ENCODE results near the gene MBD3. TPM values are rescaled to one million over a fixed set of nuclear protein-coding genes. Genes with fewer than 3 reads are reported as not detected.

Gene MBD3
- total and polyA plus RNA-seq, 5 donors from 2014 or later = 4.8 to 39.7 (median 5.8) TPM

DNA sequence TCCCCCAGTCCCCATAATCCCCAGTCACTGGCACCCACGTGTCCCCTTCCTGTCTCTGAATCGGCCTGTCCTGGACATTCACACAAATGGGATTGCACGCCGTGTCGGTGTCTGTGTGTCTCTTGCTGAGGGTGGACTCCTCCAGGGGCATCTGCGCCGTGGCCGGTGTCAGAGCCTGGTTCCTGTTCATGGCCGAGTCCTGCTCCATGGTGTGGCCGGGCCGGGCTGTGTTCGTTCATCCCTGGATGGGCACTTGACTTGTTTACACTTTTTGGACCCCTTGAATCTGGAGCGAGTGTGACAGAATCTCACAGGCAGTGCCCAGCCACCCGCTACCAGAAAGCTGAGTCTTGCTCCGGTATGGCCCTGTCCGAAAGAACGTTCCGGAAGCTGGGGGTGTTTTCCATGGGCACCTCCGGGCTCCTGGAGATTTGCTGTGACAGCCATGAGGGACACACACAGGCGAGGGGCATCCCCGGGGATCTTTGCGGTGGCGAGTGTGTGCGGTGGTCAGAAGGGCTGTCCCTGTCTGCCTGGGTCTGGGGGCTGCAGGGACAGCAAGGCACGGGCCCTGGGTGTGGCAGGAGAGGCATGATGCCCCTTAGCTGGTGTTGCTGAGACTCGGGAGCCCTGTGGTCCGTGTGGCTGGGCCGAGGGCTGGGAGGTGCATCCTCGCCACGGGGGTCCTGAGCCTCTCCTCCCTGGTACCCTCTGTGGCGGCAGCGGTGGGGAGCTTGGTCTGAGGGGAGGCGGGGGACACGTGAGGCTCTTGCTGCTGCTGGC, 18.1 kb downstream of the MBD3 start:
- Histone ChIP-seq H3K36me3 (ENCODE audit: control insufficient read depth, insufficient read depth, low read length) (peaks cover 3% of the 10 kb centered on the region), H3K9me3 (ENCODE audit: control insufficient read depth in 2 of 2, low read length in 2 of 2) (no peaks in the 10 kb centered on the region), H3K4me3 (ENCODE audit: low read depth, low read length) (no peak overlapping the region), H3K27ac (ENCODE audit: insufficient read depth, low read length, poor library complexity, severe bottlenecking) (no peak overlapping the region), H3K4me1 (ENCODE audit: control insufficient read depth, insufficient read depth, low read length, poor library complexity, severe bottlenecking) (no peaks in the 10 kb centered on the region), H3K27me3 (ENCODE audit: control insufficient read depth, insufficient read depth, low read length) (no peaks in the 10 kb centered on the region)
- no peak overlapping the region for H3K4me3 Mint-ChIP-seq
- H3K27ac Mint-ChIP-seq = peak overlapping the region in 1 of 3 donors; percentile 7
- DNase-seq = no peak
- H3K27me3 Mint-ChIP-seq = peaks cover 10% of the 10 kb centered on the region
- H3K9me3 Mint-ChIP-seq = peaks cover 0 to 2% (median 0%) of the 10 kb centered on the region in 7 donors
- H3K36me3 Mint-ChIP-seq = peaks cover 3% of the 10 kb centered on the region
- peaks cover 0 to 4% (median 1%) of the 10 kb centered on the region in 4 donors for H3K4me1 Mint-ChIP-seq
- ATAC-seq (ENCODE audit: low read depth in 2 of 2) = no peak

DNA sequence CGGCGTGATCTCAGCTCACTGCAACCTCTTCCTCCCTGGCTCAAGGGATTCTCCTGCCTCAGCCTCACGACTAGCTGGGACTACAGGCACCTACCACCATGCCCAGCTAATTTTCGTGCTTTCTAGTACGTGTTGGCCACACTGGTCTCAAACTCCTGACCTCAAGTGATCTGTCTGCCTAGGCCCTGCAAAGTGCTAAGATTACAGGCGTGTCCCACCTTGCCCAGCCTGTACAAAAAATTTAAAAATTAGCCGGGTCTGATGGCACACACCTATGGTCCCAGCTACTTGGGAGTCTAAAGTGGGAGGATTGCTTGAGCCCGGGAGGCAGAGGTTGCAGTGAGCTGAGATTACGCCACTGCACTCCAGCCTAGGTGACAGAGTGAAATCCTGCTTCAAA, 19.9 kb downstream of the MBD3 start:
- H3K27ac Mint-ChIP-seq = no peak overlapping the region
- DNase-seq = no peak
- Histone ChIP-seq H3K27me3 (ENCODE audit: control insufficient read depth, insufficient read depth, low read length) (no peaks in the 10 kb centered on the region), H3K27ac (ENCODE audit: insufficient read depth, low read length, poor library complexity, severe bottlenecking) (no peak overlapping the region), H3K9me3 (ENCODE audit: control insufficient read depth in 2 of 2, low read length in 2 of 2) (no peaks in the 10 kb centered on the region), H3K4me3 (ENCODE audit: low read depth, low read length) (no peak overlapping the region), H3K36me3 (ENCODE audit: control insufficient read depth, insufficient read depth, low read length) (no peaks in the 10 kb centered on the region), H3K4me1 (ENCODE audit: control insufficient read depth, insufficient read depth, low read length, poor library complexity, severe bottlenecking) (peaks cover 5% of the 10 kb centered on the region)
- no peak for ATAC-seq (ENCODE audit: low read depth in 2 of 2)
- peaks cover 3% of the 10 kb centered on the region for H3K36me3 Mint-ChIP-seq
- H3K4me1 Mint-ChIP-seq = peaks cover 0 to 4% (median 1%) of the 10 kb centered on the region in 4 donors
- H3K27me3 Mint-ChIP-seq = peaks cover 18% of the 10 kb centered on the region
- H3K4me3 Mint-ChIP-seq = no peak overlapping the region
- peaks cover 0 to 2% (median 0%) of the 10 kb centered on the region in 7 donors for H3K9me3 Mint-ChIP-seq

DNA sequence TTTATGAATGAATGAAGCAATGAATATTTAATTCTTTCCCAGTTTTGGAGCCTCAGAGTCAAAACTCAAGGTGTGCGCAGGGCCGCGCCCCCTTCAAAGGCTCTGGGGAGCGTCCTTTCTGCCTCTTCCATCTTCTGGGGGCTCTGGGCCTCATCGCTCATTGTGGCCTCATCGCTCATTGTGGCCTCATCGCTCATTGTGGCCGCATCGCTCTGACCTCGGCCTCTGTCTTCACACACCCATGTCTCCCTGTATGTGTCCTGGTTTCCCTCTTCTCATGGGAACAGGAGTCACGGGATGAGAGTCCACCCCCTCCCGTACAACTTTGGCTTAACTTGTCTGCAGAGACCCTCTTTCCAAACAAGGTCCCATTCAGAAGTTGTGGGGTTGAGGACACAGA, 21.3 kb downstream of the MBD3 start:
- H3K9me3 ChIP-seq (ENCODE audit: control insufficient read depth in 2 of 2, low read length in 2 of 2) = no peaks in the 10 kb centered on the region
- Mint-ChIP-seq H3K4me3 (peak overlapping the region in 2 of 4 donors; percentile 15 to 52), H3K27me3 (peaks cover 18% of the 10 kb centered on the region), H3K4me1 (peaks cover 0 to 2% (median 1%) of the 10 kb centered on the region in 4 donors), H3K9me3 (peaks cover 0 to 2% (median 0%) of the 10 kb centered on the region in 7 donors), H3K27ac (peak overlapping the region in 1 of 3 donors; percentile 69), H3K36me3 (peaks cover 3% of the 10 kb centered on the region)
- H3K27me3 ChIP-seq (ENCODE audit: control insufficient read depth, insufficient read depth, low read length) = no peaks in the 10 kb centered on the region
- no peak overlapping the region for H3K4me3 ChIP-seq (ENCODE audit: low read depth, low read length)
- ATAC-seq (ENCODE audit: low read depth in 2 of 2) (no peak), DNase-seq (no peak)
- H3K36me3 ChIP-seq (ENCODE audit: control insufficient read depth, insufficient read depth, low read length) = no peaks in the 10 kb centered on the region
- no peak overlapping the region for H3K27ac ChIP-seq (ENCODE audit: insufficient read depth, low read length, poor library complexity, severe bottlenecking)
- H3K4me1 ChIP-seq (ENCODE audit: control insufficient read depth, insufficient read depth, low read length, poor library complexity, severe bottlenecking) = peaks cover 9% of the 10 kb centered on the region

DNA sequence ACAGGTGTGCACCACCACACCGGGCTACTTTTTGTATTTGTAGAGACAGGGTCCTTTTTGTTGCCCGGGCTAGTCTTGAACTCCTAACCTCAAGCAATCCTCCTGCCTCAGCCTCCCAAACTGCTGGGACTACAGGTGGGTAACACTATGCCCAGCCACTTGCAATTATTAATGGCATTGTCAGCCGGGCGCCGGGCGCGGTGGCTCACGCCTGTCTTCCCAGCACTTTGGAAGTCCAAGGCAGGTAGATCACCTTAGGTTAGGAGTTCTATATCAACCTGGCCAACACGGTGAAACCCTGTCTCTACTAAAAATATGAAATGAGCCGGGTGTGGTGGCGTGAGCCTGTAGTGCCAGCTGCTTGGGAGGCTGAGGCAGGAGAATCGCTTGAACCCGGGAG, 21.8 kb downstream of the MBD3 start:
- Histone ChIP-seq H3K27ac (ENCODE audit: insufficient read depth, low read length, poor library complexity, severe bottlenecking) (no peak overlapping the region), H3K27me3 (ENCODE audit: control insufficient read depth, insufficient read depth, low read length) (no peaks in the 10 kb centered on the region), H3K4me3 (ENCODE audit: low read depth, low read length) (no peak overlapping the region), H3K9me3 (ENCODE audit: control insufficient read depth in 2 of 2, low read length in 2 of 2) (no peaks in the 10 kb centered on the region), H3K36me3 (ENCODE audit: control insufficient read depth, insufficient read depth, low read length) (no peaks in the 10 kb centered on the region), H3K4me1 (ENCODE audit: control insufficient read depth, insufficient read depth, low read length, poor library complexity, severe bottlenecking) (peaks cover 9% of the 10 kb centered on the region)
- peaks cover 18% of the 10 kb centered on the region for H3K27me3 Mint-ChIP-seq
- no peak for ATAC-seq (ENCODE audit: low read depth in 2 of 2)
- H3K36me3 Mint-ChIP-seq = peaks cover 2% of the 10 kb centered on the region
- H3K4me1 Mint-ChIP-seq = peaks cover 0 to 2% (median under 1%) of the 10 kb centered on the region in 4 donors
- peak overlapping the region in 1 of 4 donors; percentile 76 for H3K4me3 Mint-ChIP-seq
- H3K27ac Mint-ChIP-seq = peak overlapping the region in 2 of 3 donors; percentile 65 to 69
- no peak for DNase-seq
- H3K9me3 Mint-ChIP-seq = peaks cover 0 to 2% (median 0%) of the 10 kb centered on the region in 7 donors

DNA sequence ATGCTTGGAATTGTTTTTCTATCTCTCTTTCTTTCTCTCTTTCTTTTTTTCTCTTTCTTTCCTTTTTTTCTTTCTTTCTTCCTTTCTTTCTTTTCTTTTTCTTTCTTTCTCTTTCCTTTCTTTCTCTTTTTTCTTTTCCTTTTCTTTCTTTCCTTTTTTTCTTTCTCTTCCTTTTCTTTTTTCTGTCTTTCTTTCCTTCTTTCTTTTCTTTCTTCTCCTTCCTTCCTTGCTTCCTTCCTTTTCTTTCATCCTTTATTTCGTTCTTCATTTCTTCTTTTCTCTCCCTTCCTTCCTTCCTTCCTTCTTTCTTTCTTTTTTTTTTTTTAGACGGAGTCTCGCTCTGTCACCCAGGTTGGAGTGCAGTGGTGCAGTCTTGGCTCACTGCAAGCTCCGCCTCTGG, 22.7 kb downstream of the MBD3 start:
- ATAC-seq (ENCODE audit: low read depth in 2 of 2) (no peak), DNase-seq (no peak)
- no peaks in the 10 kb centered on the region for H3K9me3 ChIP-seq (ENCODE audit: control insufficient read depth in 2 of 2, low read length in 2 of 2)
- no peaks in the 10 kb centered on the region for H3K27me3 ChIP-seq (ENCODE audit: control insufficient read depth, insufficient read depth, low read length)
- H3K4me1 Mint-ChIP-seq = peaks cover 0 to 2% (median under 1%) of the 10 kb centered on the region in 4 donors
- no peaks in the 10 kb centered on the region for H3K36me3 Mint-ChIP-seq
- peaks cover 18% of the 10 kb centered on the region for H3K27me3 Mint-ChIP-seq
- peaks cover 9% of the 10 kb centered on the region for H3K4me1 ChIP-seq (ENCODE audit: control insufficient read depth, insufficient read depth, low read length, poor library complexity, severe bottlenecking)
- peaks cover 0 to 2% (median 0%) of the 10 kb centered on the region in 7 donors for H3K9me3 Mint-ChIP-seq
- H3K27ac ChIP-seq (ENCODE audit: insufficient read depth, low read length, poor library complexity, severe bottlenecking) = no peak overlapping the region
- peak overlapping the region in 3 of 4 donors; percentile 61 to 77 (median 76) for H3K4me3 Mint-ChIP-seq
- no peaks in the 10 kb centered on the region for H3K36me3 ChIP-seq (ENCODE audit: control insufficient read depth, insufficient read depth, low read length)
- no peak overlapping the region for H3K4me3 ChIP-seq (ENCODE audit: low read depth, low read length)
- H3K27ac Mint-ChIP-seq = peak overlapping the region in 2 of 3 donors; percentile 55 to 69

DNA sequence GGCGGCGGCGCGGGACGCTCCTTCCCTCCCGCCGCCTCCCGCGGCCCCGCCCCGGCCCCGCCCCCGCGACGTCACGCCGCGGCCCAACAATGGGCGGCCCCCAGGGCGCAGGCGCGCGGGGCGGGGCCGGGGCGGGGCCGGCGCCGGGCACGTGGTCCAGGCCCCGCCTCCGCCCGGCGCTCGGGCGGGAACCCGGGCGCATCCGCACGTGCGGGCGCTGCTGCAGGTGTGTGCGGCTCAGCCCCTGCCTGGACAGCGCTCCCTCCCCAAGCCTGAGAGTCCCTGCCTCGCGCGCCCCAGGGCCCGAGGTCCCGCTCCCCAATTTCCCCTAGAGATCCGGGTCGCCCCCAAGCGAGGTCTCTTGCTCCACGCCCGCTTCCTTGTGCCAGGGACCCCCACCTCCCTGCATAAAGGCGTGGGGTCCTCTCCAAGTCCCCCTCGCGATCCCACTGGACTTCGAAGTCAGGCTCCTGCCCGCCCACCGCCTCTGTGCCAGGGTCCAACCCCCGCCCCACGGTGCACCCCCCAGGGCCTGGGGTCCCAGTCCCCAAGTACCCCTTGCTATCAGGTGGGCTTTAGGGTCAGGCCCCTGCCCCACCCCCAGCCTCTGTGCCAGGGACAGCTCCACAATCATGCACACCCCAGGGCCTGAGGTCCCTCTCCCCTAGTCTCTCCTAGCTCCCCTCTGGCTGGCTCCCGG, 24.2 kb downstream of the MBD3 start, which contains the start of gene MEX3D:
MEX3D (minus strand) TSS at position 6 of the 700 bp plus-strand sequence. CDS start 267 bp downstream, outside the sequence.
- no peak within 1 kb of the TSS for H3K27ac ChIP-seq (ENCODE audit: insufficient read depth, low read length, poor library complexity, severe bottlenecking)
- Mint-ChIP-seq H3K4me1 (peaks cover 0 to 2% (median under 1%) of the 10 kb centered on the region in 4 donors), H3K9me3 (peaks cover 0 to 2% (median 0%) of the 10 kb centered on the region in 7 donors), H3K27me3 (peaks cover 22% of the 10 kb centered on the region), H3K36me3 (no peaks in the 10 kb centered on the region), H3K4me3 (peak within 1 kb of the TSS; percentile 38 to 61 (median 46)), H3K27ac (no peak within 1 kb of the TSS)
- H3K9me3 ChIP-seq (ENCODE audit: control insufficient read depth in 2 of 2, low read length in 2 of 2) = no peaks in the 10 kb centered on the region
- no peak within 1 kb of the TSS for H3K4me3 ChIP-seq (ENCODE audit: low read depth, low read length)
- DNase-seq (peak; percentile 73 to 81 (median 79)), ATAC-seq (ENCODE audit: low read depth in 2 of 2) (peak; percentile 85 to 89)
- H3K27me3 ChIP-seq (ENCODE audit: control insufficient read depth, insufficient read depth, low read length) = no peaks in the 10 kb centered on the region
- H3K36me3 ChIP-seq (ENCODE audit: control insufficient read depth, insufficient read depth, low read length) = no peaks in the 10 kb centered on the region
- H3K4me1 ChIP-seq (ENCODE audit: control insufficient read depth, insufficient read depth, low read length, poor library complexity, severe bottlenecking) = peaks cover 9% of the 10 kb centered on the region

DNA sequence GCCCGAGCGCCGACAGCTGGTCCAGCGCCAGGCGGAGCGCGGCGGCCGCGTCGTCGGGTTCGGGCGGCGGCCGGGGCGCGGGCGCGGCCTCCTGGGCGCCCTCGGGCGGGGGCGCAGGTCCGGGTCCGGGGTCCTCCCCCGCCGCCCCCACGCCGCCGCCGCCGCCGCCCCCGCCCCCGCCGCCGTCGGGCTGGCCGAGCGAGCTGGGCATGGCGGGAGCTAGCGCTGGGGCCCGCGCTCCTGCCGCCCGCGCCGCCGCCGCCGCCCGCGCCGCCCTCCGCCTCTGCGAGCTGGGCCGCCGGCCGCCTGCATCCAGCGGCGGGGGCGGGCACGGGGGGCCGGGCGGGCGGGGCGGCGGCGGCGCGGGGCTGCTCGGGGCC, 24.8 kb downstream of the MBD3 start:
- no peaks in the 10 kb centered on the region for H3K36me3 ChIP-seq (ENCODE audit: control insufficient read depth, insufficient read depth, low read length)
- no peak overlapping the region for H3K4me3 ChIP-seq (ENCODE audit: low read depth, low read length)
- no peak overlapping the region for H3K27ac Mint-ChIP-seq
- ATAC-seq (ENCODE audit: low read depth in 2 of 2) = peak in 1 of 2 donors; percentile 10
- no peaks in the 10 kb centered on the region for H3K36me3 Mint-ChIP-seq
- no peaks in the 10 kb centered on the region for H3K9me3 ChIP-seq (ENCODE audit: control insufficient read depth in 2 of 2, low read length in 2 of 2)
- H3K27me3 Mint-ChIP-seq = peaks cover 22% of the 10 kb centered on the region
- peaks cover 0 to 2% (median 0%) of the 10 kb centered on the region in 7 donors for H3K9me3 Mint-ChIP-seq
- H3K4me1 Mint-ChIP-seq = peaks cover 0 to 2% (median 0%) of the 10 kb centered on the region in 4 donors
- no peak for DNase-seq
- H3K4me3 Mint-ChIP-seq = no peak overlapping the region
- H3K27ac ChIP-seq (ENCODE audit: insufficient read depth, low read length, poor library complexity, severe bottlenecking) = no peak overlapping the region
- no peaks in the 10 kb centered on the region for H3K27me3 ChIP-seq (ENCODE audit: control insufficient read depth, insufficient read depth, low read length)
- peaks cover 9% of the 10 kb centered on the region for H3K4me1 ChIP-seq (ENCODE audit: control insufficient read depth, insufficient read depth, low read length, poor library complexity, severe bottlenecking)

All from CD4-positive, CD25-positive, alpha-beta regulatory T cell (primary cell).